Heart left ventricle (tissue), 16 donors: ENCODE data around the gene PEPD. TPM values are rescaled to one million over a fixed set of nuclear protein-coding genes. Genes with fewer than 3 reads are reported as not detected.
A peak's percentile ranks its signal among the peaks of the same experiment; 100 is the strongest.

Source experiments
- ATAC-seq, 4 donors: fragments of 200-7000 bp; cut with Tn5 transposase; one replicate each; pipeline ENCODE4 v1.9.1; 2020 to 2022; ENCODE audit warnings: moderate library complexity in 4 of 4, mild to moderate bottlenecking in 3 of 4, moderate number of reproducible peaks in 1 of 4
- DNase-seq, 5 donors: peaks; one replicate each; pipeline ENCODE4 v3.0.0-alpha.2; 2020
- H3K27ac ChIP-seq, 12 donors: fragments of 200-600 bp; sonication (generic) in 4 of 12; one replicate each; pipeline versions ENCODE4 v1.5.0 to v1.8.0; 2016 to 2022; ENCODE audit warnings: mild to moderate bottlenecking in 2 of 12
- H3K27me3 ChIP-seq, 9 donors: fragments of 200-600 bp; sonication (generic) in 2 of 9; one replicate each; pipeline versions ENCODE4 v1.5.1 to v1.8.0; 2016 to 2022; ENCODE audit warnings: mild to moderate bottlenecking in 3 of 9
- H3K36me3 ChIP-seq, 9 donors: fragments of 200-600 bp; sonication (generic) in 2 of 9; one replicate each; pipeline versions ENCODE4 v1.5.0 to v1.8.0; 2018 to 2022; ENCODE audit warnings: mild to moderate bottlenecking in 2 of 9
- H3K4me1 ChIP-seq, 12 donors: fragments of 200-600 bp; sonication (generic) in 4 of 12; one replicate each; pipeline versions ENCODE4 v1.5.0 to v1.8.0; 2016 to 2022; ENCODE audit warnings: mild to moderate bottlenecking in 3 of 12
- H3K4me3 ChIP-seq, 12 donors: fragments of 200-600 bp; sonication (generic) in 4 of 12; one replicate each; pipeline versions ENCODE4 v1.5.0 to v1.8.0; 2017 to 2022; ENCODE audit warnings: mild to moderate bottlenecking in 9 of 12, moderate library complexity in 4 of 12
- H3K9me3 ChIP-seq, 12 donors: fragments of 200-600 bp; sonication (generic) in 4 of 12; one replicate each; pipeline versions ENCODE4 v1.5.0 to v1.8.0; 2016 to 2022; ENCODE audit warnings: mild to moderate bottlenecking in 1 of 12
- POLR2A ChIP-seq, 2 donors: fragments of 450-650 bp; IDR thresholded peaks; one replicate each; pipeline ENCODE4 v1.6.1; 2017; ENCODE audit warnings: antibody characterized with exemption in 2 of 2, mild to moderate bottlenecking in 2 of 2, moderate library complexity in 2 of 2
- WGBS, 4 donors: extraction: QIAGEN DNeasy Blood & Tissue Kit in 2 of 4; methylation state at CpG; one replicate each; pipeline versions ENCODE4 v1.1.5 to v1.1.7; 2013 to 2018; 5-methylcytosine and 5-hydroxymethylcytosine counted together
- intact Hi-C, 10 donors: fragments of 100-400 bp; cut with DNase I; formaldehyde crosslinking; loops; one replicate each; pipeline versions ENCODE4 v1.11.1 to v1.14.2; 2022
- polyA plus RNA-seq, 2 donors: library from polyadenylated mRNA; stranded (reverse); fragments of 200-250 nt; gene quantifications; one replicate each; pipeline ENCODE4 v1.2.3, GENCODE V29; 2013
- total RNA-seq, 9 donors: library from RNA; depleted of rRNA in 2 of 9; stranded (reverse); fragments of >200 nt in 2 of 9; fragmentation: NEBNext Ultra II Directional in 3 of 9; extraction: Animal tissue kit (Norgen Biotek cat#: 25700) in 3 of 9; gene quantifications; one replicate each; pipeline versions ENCODE4 v1.1.0 to v1.2.4, GENCODE V29; 2016 to 2023
- TF ChIP-seq, protein P1 (sequence below), 12 donors: fragments of 200-600 bp; sonication (generic) in 4 of 12; IDR thresholded peaks; one replicate each; pipeline versions ENCODE4 v1.5.0 to v1.8.0; 2018 to 2022; ENCODE audit warnings: antibody characterized with exemption in 12 of 12, mild to moderate bottlenecking in 5 of 12
- donor health status: ischemic (EF 13 %, LVEDD 7.1; RV severe dilation, severe dysfunction).
- donor health status: healthy with polysubstance abuse.
- donor health status: DM: no; HTN: yes; CAD: no.
- donor health status: DM: no; HTN: no; CAD: no.
- donor health status: ischemic (EF 25% LVEDD 6.9; RV normal size, moderate dysfunction).
- donor health status: ischemic (EF 25% LVEDD 5.7; RV mildly dilated, moderate dysfunction).
- donor health status: healthy.
- donor health status: DM: yes; HTN: yes; CAD: no.
- donor health status: ischemic (EF 35%, LVEDD 5.7; RV mildly dilated, moderate dysfunction).
- donor health status: nonischemic (EF 11% LVEDD 7.7; RV severe dilation, severe dysfunction).
- donor health status: DM: yes; HTN: yes; CAD: no.
- donor health status: PGD.
- donor health status: ischemic (EF 29% LVEDD 5.4; RV normal size, mild dysfunction).
- donor health status: nonischemic (EF 23%, LVEDD 6.1; RV moderate dilation, normal function).

PEPD gene
- total and polyA plus RNA-seq, 11 donors = 19.4 to 45.7 (median 29.9) TPM

DNA sequence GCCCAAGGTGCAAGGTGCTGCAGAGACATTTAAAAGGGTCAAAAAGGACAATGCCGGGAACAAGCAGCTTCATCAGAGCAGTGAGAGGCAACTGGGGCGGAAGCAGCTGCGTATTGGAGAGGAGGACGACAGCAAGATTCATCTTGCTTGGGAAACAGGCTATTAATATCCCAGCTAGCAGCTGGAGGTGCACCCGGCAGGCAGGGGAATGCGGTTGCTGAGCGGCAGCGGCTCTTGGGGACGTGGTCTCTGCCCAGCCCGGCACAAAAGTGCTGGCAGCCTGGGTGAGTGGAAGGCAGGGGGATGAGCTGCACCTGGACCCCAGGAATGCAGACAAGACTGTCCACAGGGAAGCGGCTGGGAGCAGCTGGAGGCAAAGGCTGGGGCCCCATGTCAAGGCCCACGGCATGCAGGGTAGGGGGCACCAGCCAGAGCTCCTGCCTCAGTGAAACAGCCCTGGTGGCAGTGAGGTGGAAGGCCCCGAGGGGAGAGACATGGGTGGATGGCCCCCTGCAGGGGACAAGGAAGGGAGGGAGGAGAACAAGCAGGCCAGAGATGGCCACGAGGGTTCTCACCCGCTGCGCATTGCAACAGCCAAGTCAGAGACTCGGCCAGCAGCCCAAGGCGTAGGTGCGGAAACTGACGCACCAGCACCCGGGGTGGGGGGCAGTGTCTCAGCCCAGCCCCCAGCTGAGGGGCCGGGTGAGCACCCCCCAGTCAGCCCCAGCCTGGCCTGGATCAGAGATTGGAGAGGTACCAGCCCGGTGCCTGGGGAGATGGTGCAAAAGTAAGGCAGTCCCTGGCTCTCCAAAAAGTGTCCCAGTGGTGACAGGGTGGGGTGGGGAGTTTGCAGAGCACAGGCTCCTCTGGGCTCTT lies 34.4 kb downstream of the PEPD start:
- Histone ChIP-seq H3K36me3 (peaks cover 0 to 14% (median 0%) of the 10 kb centered on the region in 9 donors), H3K4me3 (no peak overlapping the region), H3K27ac (peak overlapping the region in 1 of 12 donors; percentile 29), H3K27me3 (no peaks in the 10 kb centered on the region), H3K9me3 (peaks cover 0 to 18% (median 0%) of the 10 kb centered on the region in 12 donors), H3K4me1 (peaks cover 0 to 12% (median 0%) of the 10 kb centered on the region in 12 donors)
- intact Hi-C loops = no loop called here
- no peak for TF ChIP-seq POLR2A (IDR thresholded peaks at IDR 0.05)
- TF ChIP-seq, protein P1, sequence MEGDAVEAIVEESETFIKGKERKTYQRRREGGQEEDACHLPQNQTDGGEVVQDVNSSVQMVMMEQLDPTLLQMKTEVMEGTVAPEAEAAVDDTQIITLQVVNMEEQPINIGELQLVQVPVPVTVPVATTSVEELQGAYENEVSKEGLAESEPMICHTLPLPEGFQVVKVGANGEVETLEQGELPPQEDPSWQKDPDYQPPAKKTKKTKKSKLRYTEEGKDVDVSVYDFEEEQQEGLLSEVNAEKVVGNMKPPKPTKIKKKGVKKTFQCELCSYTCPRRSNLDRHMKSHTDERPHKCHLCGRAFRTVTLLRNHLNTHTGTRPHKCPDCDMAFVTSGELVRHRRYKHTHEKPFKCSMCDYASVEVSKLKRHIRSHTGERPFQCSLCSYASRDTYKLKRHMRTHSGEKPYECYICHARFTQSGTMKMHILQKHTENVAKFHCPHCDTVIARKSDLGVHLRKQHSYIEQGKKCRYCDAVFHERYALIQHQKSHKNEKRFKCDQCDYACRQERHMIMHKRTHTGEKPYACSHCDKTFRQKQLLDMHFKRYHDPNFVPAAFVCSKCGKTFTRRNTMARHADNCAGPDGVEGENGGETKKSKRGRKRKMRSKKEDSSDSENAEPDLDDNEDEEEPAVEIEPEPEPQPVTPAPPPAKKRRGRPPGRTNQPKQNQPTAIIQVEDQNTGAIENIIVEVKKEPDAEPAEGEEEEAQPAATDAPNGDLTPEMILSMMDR (IDR thresholded peaks at IDR 0.05) = no peak
- WGBS, 4 donors = 59 to 78% (median 71%) methylated on average over 19 to 23 of the region's 23 CpGs
- ATAC-seq (peak in 3 of 4 donors; percentile 65 to 81 (median 78)), DNase-seq (no peak)

- no peak for ATAC-seq
- TF ChIP-seq, protein P1 (IDR thresholded peaks at IDR 0.05) = no peak
- TF ChIP-seq POLR2A (IDR thresholded peaks at IDR 0.05) = no peak
- Histone ChIP-seq H3K4me1 (peaks cover 0 to 12% (median 0%) of the 10 kb centered on the region in 12 donors), H3K4me3 (no peak overlapping the region), H3K27me3 (no peaks in the 10 kb centered on the region), H3K9me3 (peaks cover 0 to 18% (median 0%) of the 10 kb centered on the region in 12 donors), H3K27ac (no peak overlapping the region), H3K36me3 (peaks cover 0 to 14% (median 0%) of the 10 kb centered on the region in 9 donors)
- intact Hi-C loops = no loop called here
- no peak for DNase-seq
- 86 to 97% (median 91%) methylated on average over 7 to 8 of the region's 8 CpGs for WGBS, 4 donors
Measured at GRCh38 chr19:33486407-33486806, 35.2 kb downstream of the PEPD start.

DNA sequence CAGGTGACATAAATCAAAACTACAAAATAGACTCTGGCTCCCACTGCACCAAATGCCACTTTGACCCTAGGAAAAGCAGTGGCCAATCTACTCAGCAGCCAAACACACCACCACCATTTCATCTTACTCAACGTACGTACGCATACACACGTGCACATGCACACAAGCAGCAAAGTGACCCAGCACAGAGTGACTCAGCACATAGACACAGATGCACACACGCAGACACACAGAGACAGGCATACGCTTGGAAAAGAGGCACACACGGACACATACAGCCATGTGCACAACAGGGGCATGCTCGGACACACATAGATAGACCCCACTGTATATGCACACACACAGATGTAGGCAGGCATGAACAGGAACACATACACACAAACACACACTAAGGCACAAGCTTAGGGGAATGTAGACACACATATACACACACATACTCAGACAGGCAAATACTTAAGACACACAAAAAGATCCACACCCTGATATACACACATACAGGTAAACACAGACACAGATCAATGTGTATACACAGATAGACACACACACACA lies 37.3 kb downstream of the PEPD start:
- ATAC-seq (no peak), DNase-seq (no peak)
- H3K4me1 ChIP-seq = peaks cover 0 to 12% (median 0%) of the 10 kb centered on the region in 12 donors
- no peak for TF ChIP-seq POLR2A (IDR thresholded peaks at IDR 0.05)
- TF ChIP-seq, protein P1 (IDR thresholded peaks at IDR 0.05) = no peak
- WGBS, 4 donors = 96 to 99% (median 97%) methylated on average over 8 of the region's 8 CpGs
- intact Hi-C loops = no loop called here
- H3K27ac ChIP-seq = no peak overlapping the region
- H3K9me3 ChIP-seq = peaks cover 0 to 23% (median 0%) of the 10 kb centered on the region in 12 donors
- no peaks in the 10 kb centered on the region for H3K27me3 ChIP-seq
- no peak overlapping the region for H3K4me3 ChIP-seq
- peaks cover 0 to 18% (median 0%) of the 10 kb centered on the region in 9 donors for H3K36me3 ChIP-seq

- Histone ChIP-seq H3K4me1 (peaks cover 0 to 10% (median 0%) of the 10 kb centered on the region in 12 donors), H3K9me3 (peaks cover 0 to 30% (median 0%) of the 10 kb centered on the region in 12 donors), H3K4me3 (no peak overlapping the region), H3K36me3 (peaks cover 0 to 29% (median 8%) of the 10 kb centered on the region in 9 donors), H3K27ac (no peak overlapping the region), H3K27me3 (no peaks in the 10 kb centered on the region)
- intact Hi-C loops = no loop called here
- TF ChIP-seq, protein P1 (IDR thresholded peaks at IDR 0.05) = no peak
- TF ChIP-seq POLR2A (IDR thresholded peaks at IDR 0.05) = no peak
- DNase-seq (no peak), ATAC-seq (no peak)
- WGBS, 4 donors = 76 to 82% (median 81%) methylated on average over 3 of the region's 3 CpGs
Measured at GRCh38 chr19:33482476-33482875, 39.1 kb downstream of the PEPD start.
